Mesendoderm (in vitro differentiated cells): Measurements from ENCODE around the gene CORO1A.
"Not testable (repeated sequence)": the region's sequence is repeated elsewhere in the genome, so short reads cannot be mapped to it uniquely, and the experiment has no call there.

Source experiments
- DNase-seq: peaks from one replicate; pipeline ENCODE4 v3.0.0; 2013
- H2AK5ac ChIP-seq: 2 replicates; pipeline ENCODE4 v1.6.1; 2013; ENCODE audit warnings: low read length, inconsistent platforms
- H2BK120ac ChIP-seq: 2 replicates; pipeline ENCODE4 v1.6.1; 2013; ENCODE audit warnings: low read depth, mild to moderate bottlenecking, low read length, moderate library complexity, mixed read lengths
- H2BK15ac ChIP-seq: replicated peaks from 2 replicates; pipeline ENCODE4 v1.6.1; 2013; ENCODE audit warnings: low read depth, mild to moderate bottlenecking, moderate library complexity
- H2BK5ac ChIP-seq: 2 replicates; pipeline ENCODE4 v1.6.1; 2013; ENCODE audit warnings: low read length, inconsistent platforms
- H3K18ac ChIP-seq: 2 replicates; pipeline ENCODE4 v1.6.1; 2013; ENCODE audit warnings: mild to moderate bottlenecking, low read length, mixed read lengths
- H3K23ac ChIP-seq: one replicate; pipeline ENCODE4 v1.6.1; 2013; ENCODE audit warnings: low read length
- H3K27ac ChIP-seq: 2 replicates; pipeline ENCODE4 v1.5.1; 2013; ENCODE audit warnings: low read depth, mild to moderate bottlenecking, inconsistent platforms, low read length, moderate library complexity
- H3K27me3 ChIP-seq: 2 replicates; pipeline ENCODE4 v1.6.1; 2013; ENCODE audit warnings: low read length, control low read depth, mild to moderate bottlenecking, inconsistent platforms; ENCODE audit not compliant: insufficient read depth, poor library complexity
- H3K36me3 ChIP-seq: 2 replicates; pipeline ENCODE4 v1.6.1; 2013; ENCODE audit warnings: low read length, inconsistent platforms; ENCODE audit not compliant: control insufficient read depth, insufficient read depth
- H3K4ac ChIP-seq: one replicate; pipeline ENCODE4 v1.6.1; 2013; ENCODE audit warnings: low read depth, mild to moderate bottlenecking, low read length, moderate library complexity
- H3K4me1 ChIP-seq: 2 replicates; pipeline ENCODE4 v1.6.1; 2013; ENCODE audit warnings: low read depth, low read length, inconsistent platforms; ENCODE audit not compliant: control insufficient read depth
- H3K4me2 ChIP-seq: 2 replicates; pipeline ENCODE4 v1.6.1; 2013; ENCODE audit warnings: low read length
- H3K4me3 ChIP-seq: 2 replicates; pipeline ENCODE4 v1.5.1; 2013; ENCODE audit warnings: mild to moderate bottlenecking, low read length
- H3K56ac ChIP-seq: one replicate; pipeline ENCODE4 v1.6.1; 2013; ENCODE audit warnings: low read length
- H3K79me1 ChIP-seq: 2 replicates; pipeline ENCODE4 v1.6.1; 2013; ENCODE audit warnings: low read length, inconsistent platforms
- H3K79me2 ChIP-seq: 2 replicates; pipeline ENCODE4 v1.6.1; 2013; ENCODE audit warnings: mild to moderate bottlenecking, low read length; ENCODE audit not compliant: control insufficient read depth, insufficient read depth
- H3K9ac ChIP-seq: 2 replicates; pipeline ENCODE4 v1.6.1; 2013; ENCODE audit warnings: low read length, inconsistent platforms
- H4K5ac ChIP-seq: one replicate; pipeline ENCODE4 v1.6.1; 2013; ENCODE audit warnings: low read length
- H4K8ac ChIP-seq: one replicate; pipeline ENCODE4 v1.6.1; 2013; ENCODE audit warnings: low read depth, mild to moderate bottlenecking, control low read depth, low read length, moderate library complexity
- WGBS: extraction: QIAGEN DNeasy Blood & Tissue Kit; methylation state at CpG from one replicate; pipeline ENCODE4 v1.1.7; 2013; ENCODE audit warnings: low lambda C conversion rate, missing lambda C conversion rate; ENCODE audit not compliant: insufficient coverage; ENCODE audit errors: extremely low coverage; 5-methylcytosine and 5-hydroxymethylcytosine counted together

The CORO1A gene

DNA sequence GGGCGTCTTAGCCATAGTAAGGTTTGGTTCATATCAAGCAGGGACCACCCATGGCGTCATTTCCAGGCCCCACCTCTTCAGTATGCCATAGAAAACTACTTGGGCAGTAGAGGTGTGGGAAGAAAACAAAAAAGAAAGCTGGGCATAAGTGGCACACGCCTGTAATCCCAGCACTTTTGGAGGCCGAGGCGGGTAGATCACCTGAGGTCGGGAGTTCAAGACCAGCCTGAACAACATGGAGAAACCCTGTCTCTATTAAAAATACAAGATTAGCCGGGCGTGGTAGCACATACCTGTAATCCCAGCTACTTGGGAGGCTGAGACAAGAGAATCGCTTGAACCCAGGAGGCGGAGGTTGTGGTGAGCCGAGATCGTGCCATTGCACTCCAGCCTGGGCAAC lies 7.8 kb downstream of the CORO1A start:
- not testable (repeated sequence) for H3K27ac ChIP-seq, H3K56ac ChIP-seq, H2AK5ac ChIP-seq, H3K79me2 ChIP-seq, H2BK15ac ChIP-seq, H3K18ac ChIP-seq, H3K4me2 ChIP-seq, DNase-seq, H4K5ac ChIP-seq, H3K4me3 ChIP-seq, H2BK120ac ChIP-seq, H3K4me1 ChIP-seq, H3K36me3 ChIP-seq, H3K27me3 ChIP-seq, H3K23ac ChIP-seq, H2BK5ac ChIP-seq, H3K4ac ChIP-seq, H3K79me1 ChIP-seq, H3K9ac ChIP-seq, H4K8ac ChIP-seq
- no CpG with 5 or more reads among the region's 12 CpGs for WGBS

DNA sequence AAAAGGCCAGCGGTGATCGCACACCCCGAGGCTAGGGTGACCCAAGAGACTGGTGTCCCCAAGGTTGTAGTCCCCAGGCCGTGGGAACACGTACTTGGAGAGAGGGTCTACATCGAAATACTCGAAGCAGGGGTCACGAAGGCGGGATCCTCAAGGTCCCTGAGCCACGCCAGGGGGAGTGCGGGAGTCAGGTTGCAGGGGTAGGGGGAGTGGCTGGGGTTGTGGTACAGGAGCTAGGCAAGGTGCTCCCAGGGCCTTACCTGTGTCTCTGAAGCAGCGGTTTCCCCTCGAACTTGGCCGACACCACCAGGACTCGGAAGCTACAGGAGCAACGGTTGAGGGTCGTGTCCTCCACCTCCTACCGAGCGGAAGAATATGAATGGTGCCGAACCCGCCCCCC lies 9.7 kb downstream of the CORO1A start:
- not testable (repeated sequence) for H3K27ac ChIP-seq, H3K79me1 ChIP-seq, H3K4me1 ChIP-seq, H3K36me3 ChIP-seq, H3K4ac ChIP-seq, H3K56ac ChIP-seq, H3K9ac ChIP-seq, H2BK15ac ChIP-seq, H3K4me2 ChIP-seq, H3K4me3 ChIP-seq, H3K79me2 ChIP-seq, H2BK5ac ChIP-seq, H3K27me3 ChIP-seq, H2AK5ac ChIP-seq, DNase-seq, H4K5ac ChIP-seq, H3K18ac ChIP-seq, H3K23ac ChIP-seq, H2BK120ac ChIP-seq, H4K8ac ChIP-seq
- WGBS, result no CpG with 5 or more reads among the region's 21 CpGs

DNA sequence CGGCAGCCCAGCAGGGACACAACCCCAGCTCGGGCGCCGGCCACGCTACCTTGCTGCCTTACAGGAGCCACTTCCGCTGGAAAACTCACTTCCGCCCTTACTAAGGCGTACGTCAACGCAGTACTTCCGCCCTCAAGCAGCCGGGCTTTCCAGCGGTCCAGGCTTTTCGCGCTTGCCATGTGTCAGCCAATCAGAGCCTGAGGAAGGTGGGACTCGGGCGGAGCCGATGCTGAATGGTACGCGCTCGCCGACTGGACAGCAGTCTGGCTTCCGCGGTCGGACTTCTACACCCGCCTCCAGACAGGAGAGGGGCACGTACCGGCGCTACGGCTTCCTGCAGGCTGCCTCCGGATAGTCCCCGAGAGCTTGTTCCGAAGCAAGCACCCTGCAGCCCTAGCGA lies 10.2 kb downstream of the CORO1A start, which contains the start of the genes BOLA2B and SLX1A:
Gene BOLA2B (minus strand): TSS at position 52 of the 400 bp plus-strand sequence. CDS start 71 bp downstream, outside the sequence.
Gene SLX1A (plus strand): TSS at position 261 of the 400 bp plus-strand sequence. CDS start 210 bp downstream, outside the sequence.
- H3K27ac ChIP-seq, H3K36me3 ChIP-seq, H3K23ac ChIP-seq, H2BK15ac ChIP-seq, H4K5ac ChIP-seq, H3K27me3 ChIP-seq, H2AK5ac ChIP-seq, H3K18ac ChIP-seq, H3K9ac ChIP-seq, H3K4me3 ChIP-seq, H4K8ac ChIP-seq, DNase-seq, H3K79me2 ChIP-seq, H2BK120ac ChIP-seq, H2BK5ac ChIP-seq, H3K4me1 ChIP-seq, H3K4ac ChIP-seq, H3K79me1 ChIP-seq: not testable (repeated sequence)
- WGBS, result no CpG with 5 or more reads among the region's 34 CpGs
- Histone ChIP-seq H3K4me2 (peak within 1 kb of the TSS; percentile 36), H3K56ac (peak within 1 kb of the TSS; percentile 80)

DNA sequence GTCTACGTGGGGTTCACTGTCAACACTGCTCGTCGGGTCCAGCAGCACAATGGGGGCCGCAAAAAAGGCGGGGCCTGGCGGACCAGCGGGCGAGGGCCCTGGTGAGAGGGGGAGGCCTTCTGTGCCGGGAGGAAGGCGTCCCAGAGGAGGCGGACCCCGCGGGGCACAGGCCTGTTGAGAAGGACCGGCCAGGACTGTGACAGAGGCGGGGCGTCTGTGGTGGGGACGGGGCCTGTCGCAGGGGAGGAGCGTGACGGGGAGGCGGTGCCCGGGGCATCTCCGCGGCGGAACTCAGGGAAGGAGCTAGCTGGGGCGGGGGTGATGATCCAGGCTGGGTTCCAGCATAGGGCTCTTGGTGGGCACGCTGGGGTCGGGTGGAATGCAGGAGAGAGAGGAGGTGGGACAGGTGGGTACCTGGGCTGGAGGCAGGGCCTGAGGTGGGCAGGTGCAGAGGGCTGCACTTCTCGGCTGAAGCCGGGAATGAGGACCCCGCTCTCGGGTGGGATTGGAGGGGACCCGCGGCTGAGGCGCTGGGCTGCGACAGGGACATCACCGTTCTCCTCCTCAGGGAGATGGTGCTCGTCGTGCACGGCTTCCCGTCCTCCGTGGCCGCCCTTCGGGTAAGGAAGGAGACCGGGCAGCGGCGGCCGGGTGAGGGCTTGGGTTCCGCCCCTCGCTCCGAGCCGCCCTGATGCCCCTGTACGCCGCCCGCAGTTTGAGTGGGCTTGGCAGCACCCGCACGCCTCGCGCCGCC lies 10.9 kb downstream of the CORO1A start:
- Histone ChIP-seq H3K56ac (peak overlapping the region; percentile 80), H3K4me2 (peak overlapping the region; percentile 36)
- not testable (repeated sequence) for DNase-seq, H3K4me1 ChIP-seq, H3K9ac ChIP-seq, H3K4me3 ChIP-seq, H2AK5ac ChIP-seq, H3K36me3 ChIP-seq, H3K23ac ChIP-seq, H3K27ac ChIP-seq, H3K4ac ChIP-seq, H2BK5ac ChIP-seq, H3K79me2 ChIP-seq, H2BK15ac ChIP-seq, H3K18ac ChIP-seq, H3K27me3 ChIP-seq, H4K8ac ChIP-seq, H4K5ac ChIP-seq, H2BK120ac ChIP-seq, H3K79me1 ChIP-seq
- no CpG with 5 or more reads among the region's 60 CpGs for WGBS

DNA sequence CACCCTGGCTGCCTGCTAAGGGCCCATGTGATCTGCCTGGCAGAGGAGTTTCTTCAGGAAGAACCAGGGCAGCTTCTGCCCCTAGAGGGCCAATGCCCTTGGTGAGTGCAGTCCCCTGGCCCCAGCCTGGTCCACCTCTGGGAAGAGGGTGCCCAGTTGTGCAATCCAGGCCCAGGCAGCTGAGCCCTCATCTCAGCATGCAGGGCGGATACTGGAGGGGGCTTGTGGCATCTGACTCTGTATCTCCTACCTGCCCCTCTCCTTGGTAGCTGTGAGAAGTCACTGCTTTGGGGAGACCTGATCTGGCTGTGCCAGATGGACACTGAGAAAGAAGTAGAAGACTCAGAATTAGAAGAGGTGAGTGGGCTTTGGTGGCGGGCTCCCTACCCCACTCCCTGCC lies 13.6 kb downstream of the CORO1A start:
- H3K4me3 ChIP-seq, H3K4me2 ChIP-seq: not testable (repeated sequence)

DNA sequence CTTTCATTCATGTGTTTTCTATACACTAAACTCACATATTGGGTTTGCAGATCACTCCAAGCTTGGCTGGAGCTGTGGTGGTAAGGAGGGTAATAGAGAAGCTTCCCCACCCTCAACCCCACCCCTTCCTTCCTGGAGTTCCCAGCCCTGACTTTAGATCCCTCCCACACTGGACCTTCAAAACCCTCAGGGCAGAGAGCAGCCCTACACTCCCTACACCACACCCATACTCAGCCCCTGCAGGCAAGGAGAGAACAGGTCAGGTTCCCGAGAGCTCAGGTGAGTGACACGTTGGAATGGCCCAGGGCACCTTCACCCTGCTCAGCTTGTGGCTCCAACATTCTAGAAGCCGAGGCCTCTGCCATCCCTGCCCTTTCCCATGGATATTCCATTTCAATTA lies 15.6 kb downstream of the CORO1A start, which contains the start of gene SULT1A3:
Gene SULT1A3 (plus strand): TSS at position 207 of the 400 bp plus-strand sequence. CDS start 1,474 bp downstream, outside the sequence.
- not testable (repeated sequence) for H3K79me2 ChIP-seq, H4K5ac ChIP-seq, H3K27ac ChIP-seq, H3K4me2 ChIP-seq, H3K79me1 ChIP-seq, H3K23ac ChIP-seq, H2AK5ac ChIP-seq, H2BK120ac ChIP-seq, H3K4me1 ChIP-seq, H4K8ac ChIP-seq, H3K36me3 ChIP-seq, H3K9ac ChIP-seq, H3K4me3 ChIP-seq, H2BK15ac ChIP-seq, H2BK5ac ChIP-seq, H3K4ac ChIP-seq, H3K18ac ChIP-seq, DNase-seq, H3K56ac ChIP-seq, H3K27me3 ChIP-seq
- WGBS, result no CpG with 5 or more reads among the region's 3 CpGs

More for the DNA sequence above, 13.6 kb downstream of the CORO1A start:
- H2BK120ac ChIP-seq, H3K36me3 ChIP-seq, H3K27me3 ChIP-seq, H4K8ac ChIP-seq, DNase-seq, H3K79me1 ChIP-seq, H2BK5ac ChIP-seq, H2BK15ac ChIP-seq, H3K56ac ChIP-seq, H3K23ac ChIP-seq, H3K4me1 ChIP-seq, H2AK5ac ChIP-seq, H3K79me2 ChIP-seq, H3K18ac ChIP-seq, H3K9ac ChIP-seq, H3K27ac ChIP-seq, H3K4ac ChIP-seq, H4K5ac ChIP-seq: not testable (repeated sequence)
- WGBS, result no CpG with 5 or more reads among the region's 2 CpGs
